ENCODE results near the gene RARB. TPM values are rescaled to one million over a fixed set of nuclear protein-coding genes. Genes with fewer than 3 reads are reported as not detected.

RARB gene
- total and polyA plus RNA-seq, 2 of the 13 experiments (the other 11 are each of a cell fraction or from before 2014, with no cell fraction given) = 0.16 TPM; not detected in 1

DNA sequence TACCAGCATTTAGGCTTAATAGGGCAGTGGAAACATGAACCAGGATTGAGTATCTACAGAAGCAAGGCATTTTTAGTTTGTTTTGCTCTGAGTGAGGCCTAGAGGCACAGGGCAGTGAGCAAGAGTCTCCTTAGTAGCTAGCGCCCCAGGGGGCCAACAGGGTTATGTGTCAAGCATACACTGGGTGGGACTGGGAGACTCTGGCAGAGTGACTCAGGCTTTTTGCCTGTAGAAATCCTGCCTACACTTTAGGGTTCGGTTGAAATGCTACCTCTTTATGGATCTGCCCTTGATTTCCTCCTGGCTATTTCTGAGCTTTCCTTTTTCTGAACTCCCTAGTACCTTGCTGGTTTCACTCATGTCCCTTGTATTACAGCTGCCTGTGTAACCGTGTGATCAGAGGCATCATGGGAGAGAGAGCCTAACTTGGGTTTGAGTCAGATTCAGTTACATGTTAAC, 164.5 kb downstream of the RARB start:
- no peaks in the 10 kb centered on the region for H3K9me3 ChIP-seq (ENCODE audit: low read length)
- peak; percentile 98 for ATAC-seq
- H3K36me3 ChIP-seq (replicated peaks in 1 of 2; ENCODE audit: control insufficient read depth in 1 of 2, insufficient read depth in 2 of 2, low read length in 2 of 2) = peaks cover 0 to 2% of the 10 kb centered on the region in 2 experiments; a peak in 1 of 5 replicates
- H3K9ac ChIP-seq (ENCODE audit: insufficient read depth, low read depth, low read length) = no peak overlapping the region
- H3K4me1 ChIP-seq (ENCODE audit: insufficient read depth, low read length) = peaks cover 19% of the 10 kb centered on the region
- no peaks in the 10 kb centered on the region for H4K20me1 ChIP-seq (ENCODE audit: insufficient read depth, low read length)
- intact Hi-C loops (cut with micrococcal nuclease; ENCODE audit: unreplicated experiment) = loop anchor here (1.0 to 10.0 kb wide), 4 partner anchors 60 to 908 kb away; no protein-coding TSS in a partner anchor
- peak; percentile 82 for FAIRE-seq
- in situ Hi-C loops (cut with HindIII; ENCODE audit: extremely low pct_ligation_motif_present, low pct_unique_long_range_greater_than_20kb) = loop anchor here (10.0 kb wide), 2 partner anchors 628 to 818 kb away; no protein-coding TSS in a partner anchor
- H3K27ac ChIP-seq (ENCODE audit: extremely low read length, insufficient read depth, low read length) = no peak overlapping the region
- ChIA-PET POLR2A (no interaction called here), CTCF (ENCODE audit: low intra/inter-chr PET ratio, low total read pairs) (interaction anchor here (0.9 to 3.7 kb wide), 3 partner anchors 60 to 818 kb away, joined by 4 to 14 read pairs (median 4); no protein-coding TSS in a partner anchor)
- no peaks in the 10 kb centered on the region for H3K27me3 ChIP-seq (ENCODE audit: control insufficient read depth in 1 of 2, insufficient read depth in 2 of 2, low read length in 2 of 2)
- WGBS (ENCODE audit: low lambda C conversion rate) = 4% methylated on average over 2 of the region's 3 CpGs
- peak; percentile 74 for DNase-seq (ENCODE audit: low spot score)
- H2AFZ ChIP-seq (ENCODE audit: low read length) = peak overlapping the region; percentile 49
- H3K4me3 ChIP-seq (replicated peaks in 1 of 3; ENCODE audit: insufficient read depth in 1 of 3, low read depth in 2 of 3, low read length in 3 of 3) = no peak overlapping the region
- no peaks in the 10 kb centered on the region for H3K79me2 ChIP-seq (ENCODE audit: insufficient read depth, low read length)
- H3K4me2 ChIP-seq (ENCODE audit: low read depth, low read length) = peak overlapping the region; percentile 55; the same call in 1 of the 2 replicates
- BruUV-seq (replicated peaks) = no TSS peak
- TF ChIP-seq GABPB1 (CRISPR knock-in tag; IDR thresholded peaks at IDR 0.05) (no peak), ZNF484 (CRISPR knock-in tag; IDR thresholded peaks at IDR 0.05; ENCODE audit: borderline replicate concordance, low read depth) (no peak), FIP1L1 (IDR thresholded peaks at IDR 0.05; ENCODE audit: borderline replicate concordance, insufficient read depth, low read depth, low read length) (no peak), POLR2A (IDR thresholded peaks at IDR 0.05; ENCODE audit: insufficient read depth in 1 of 2, low read depth in 2 of 2, low read length in 2 of 2) (peak; percentile 24 to 55; a peak in 2 of 4 replicates), FOXA1 (IDR thresholded peaks at IDR 0.05) (no peak), FOXA1 (CRISPR knock-in tag; IDR thresholded peaks at IDR 0.05) (no peak), ZNF7 (CRISPR knock-in tag; IDR thresholded peaks at IDR 0.05) (peak; percentile 50; the same call in 1 of the 2 replicates), RAD21 (CRISPR knock-in tag; IDR thresholded peaks at IDR 0.05) (peak; percentile 68), ZFY (CRISPR knock-in tag; IDR thresholded peaks at IDR 0.05) (0 out of 2 replicates have a peak, but pooled peaks have one; percentile 26), MAFK (conservative IDR thresholded peaks at IDR 0.05 in 1 of 2, IDR thresholded peaks at IDR 0.05 in 1 of 2; ENCODE audit: low read length in 2 of 2) (0 out of 4 replicates have a peak, but pooled peaks have one; percentile 2 to 9), RFXAP (CRISPR knock-in tag; IDR thresholded peaks at IDR 0.05; ENCODE audit: borderline replicate concordance) (0 out of 2 replicates have a peak, but pooled peaks have one; percentile 18), CTCF (CRISPR knock-in tag; IDR thresholded peaks at IDR 0.05) (peak; percentile 55), NFE2L2 (IDR thresholded peaks at IDR 0.05; ENCODE audit: low read length) (peak; percentile 77; the same call in 1 of the 2 replicates), ZKSCAN1 (IDR thresholded peaks at IDR 0.05; ENCODE audit: low read length) (no peak), SMC3 (IDR thresholded peaks at IDR 0.05; ENCODE audit: low read length) (peak; percentile 34; the same call in 1 of the 2 replicates), ETV5 (CRISPR knock-in tag; IDR thresholded peaks at IDR 0.05; ENCODE audit: borderline replicate concordance) (no peak), STAG1 (CRISPR knock-in tag; IDR thresholded peaks at IDR 0.05) (peak; percentile 70), FOXC1 (CRISPR knock-in tag; IDR thresholded peaks at IDR 0.05; ENCODE audit: borderline replicate concordance) (no peak), NFE2 (CRISPR knock-in tag; IDR thresholded peaks at IDR 0.05) (peak; percentile 86), SNAPC2 (CRISPR knock-in tag; IDR thresholded peaks at IDR 0.05) (peak; percentile 55; the same call in 1 of the 2 replicates), AGO1 (IDR thresholded peaks at IDR 0.05; ENCODE audit: low read depth, low read length, poor library complexity, severe bottlenecking) (no peak), IKZF4 (CRISPR knock-in tag; IDR thresholded peaks at IDR 0.05; ENCODE audit: borderline replicate concordance, low read depth, not compliant biosample characterization) (no peak), ATF1 (CRISPR knock-in tag; IDR thresholded peaks at IDR 0.05) (no peak), XRCC5 (optimal IDR thresholded peaks at IDR 0.05; ENCODE audit: low read length) (peak; percentile 39)
- TF ChIP-seq, protein P1, sequence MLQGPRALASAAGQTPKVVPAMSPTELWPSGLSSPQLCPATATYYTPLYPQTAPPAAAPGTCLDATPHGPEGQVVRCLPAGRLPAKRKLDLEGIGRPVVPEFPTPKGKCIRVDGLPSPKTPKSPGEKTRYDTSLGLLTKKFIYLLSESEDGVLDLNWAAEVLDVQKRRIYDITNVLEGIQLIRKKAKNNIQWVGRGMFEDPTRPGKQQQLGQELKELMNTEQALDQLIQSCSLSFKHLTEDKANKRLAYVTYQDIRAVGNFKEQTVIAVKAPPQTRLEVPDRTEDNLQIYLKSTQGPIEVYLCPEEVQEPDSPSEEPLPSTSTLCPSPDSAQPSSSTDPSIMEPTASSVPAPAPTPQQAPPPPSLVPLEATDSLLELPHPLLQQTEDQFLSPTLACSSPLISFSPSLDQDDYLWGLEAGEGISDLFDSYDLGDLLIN (CRISPR knock-in tag; IDR thresholded peaks at IDR 0.05; ENCODE audit: borderline replicate concordance) = no peak

Measured in HepG2 (cell line).